K562 (cell line): ENCODE measurements around the gene MAPKAPK3. TPM values are rescaled to one million over a fixed set of nuclear protein-coding genes. Genes with fewer than 3 reads are reported as not detected.

Experiments used
- ARID3A ChIP-seq: IDR thresholded peaks from 2 replicates; pipeline ENCODE4 v1.6.1; 2012; ENCODE audit warnings: low read depth, low read length, improper control_type of control experiment, borderline replicate concordance
- FOXK1 ChIP-seq: sonication (generic); formaldehyde crosslinking; IDR thresholded peaks from 2 replicates; pipeline ENCODE4 v1.8.0; 2022; ENCODE audit warnings: missing genetic modification reagents, mild to moderate bottlenecking, borderline replicate concordance
- FOXK2 ChIP-seq, 2 experiments: fragments of 450-650 bp; IDR thresholded peaks in 1 of 2; conservative IDR thresholded peaks in 1 of 2; 2 replicates each; pipeline ENCODE4 v1.6.1; 2016; ENCODE audit warnings: low read depth in 2 of 2, mild to moderate bottlenecking in 1 of 2
- GATAD2B ChIP-seq: fragments of 450-650 bp; IDR thresholded peaks from 2 replicates; pipeline ENCODE4 v1.6.1; 2017; ENCODE audit warnings: mild to moderate bottlenecking, borderline replicate concordance
- HMG20B ChIP-seq: fragments of 250-450 bp; sonication (Bioruptor Pico); IDR thresholded peaks from 2 replicates; pipeline ENCODE4 v1.5.0; 2021; ENCODE audit warnings: mild to moderate bottlenecking
- JUN ChIP-seq, 2 experiments: sonication (generic) in 1 of 2; formaldehyde crosslinking in 1 of 2; IDR thresholded peaks; 2 replicates each; pipeline versions ENCODE4 v1.6.1 to v1.8.0; 2012 to 2022; ENCODE audit warnings: borderline replicate concordance in 2 of 2, mild to moderate bottlenecking in 2 of 2, improper control_type of control experiment in 1 of 2, low read depth in 1 of 2, low read length in 1 of 2, missing genetic modification reagents in 1 of 2
- KAT8 ChIP-seq: fragments of 450-650 bp; IDR thresholded peaks from 2 replicates; pipeline ENCODE4 v1.6.1; 2016; ENCODE audit warnings: low read depth, mild to moderate bottlenecking
- KDM5B ChIP-seq: fragments of 200-600 bp; sonication (generic); IDR thresholded peaks from 2 replicates; pipeline ENCODE4 v1.6.1; 2012; ENCODE audit warnings: low read depth, mild to moderate bottlenecking, moderate library complexity, low read length, control low read depth, inconsistent platforms; ENCODE audit not compliant: insufficient replicate concordance
- POLR2H ChIP-seq: IDR thresholded peaks from 2 replicates; pipeline ENCODE4 v1.6.1; 2016; ENCODE audit warnings: missing genetic modification characterization, low read depth, mild to moderate bottlenecking, control low read depth, missing compliant biosample characterization, moderate library complexity
- RBM39 ChIP-seq: fragments of 200-400 bp; formaldehyde crosslinking; optimal IDR thresholded peaks from 2 replicates; pipeline ENCODE3; 2018; ENCODE audit warnings: low read depth, low read length
- SUPT5H ChIP-seq: fragments of 450-650 bp; IDR thresholded peaks from 2 replicates; pipeline ENCODE4 v1.6.1; 2016
- THRA ChIP-seq: fragments of 450-650 bp; IDR thresholded peaks from 2 replicates; pipeline ENCODE4 v1.6.1; 2017; ENCODE audit warnings: mild to moderate bottlenecking, moderate library complexity
- ZC3H8 ChIP-seq: fragments of 450-650 bp; IDR thresholded peaks from 2 replicates; pipeline ENCODE4 v1.6.1; 2017
- ZNF165 ChIP-seq: fragments of 250-450 bp; sonication (Bioruptor Pico); IDR thresholded peaks from 2 replicates; pipeline ENCODE4 v1.4.0; 2020; ENCODE audit warnings: borderline replicate concordance
- ZNF174 ChIP-seq: fragments of 250-450 bp; sonication (Bioruptor Pico); IDR thresholded peaks from 2 replicates; pipeline ENCODE4 v1.4.0; 2020; ENCODE audit warnings: mild to moderate bottlenecking
- ZNF407 ChIP-seq: fragments of 450-650 bp; IDR thresholded peaks from 2 replicates; pipeline ENCODE4 v1.6.1; 2016; ENCODE audit warnings: low read depth
- ZNF408 ChIP-seq: fragments of 250-450 bp; sonication (Bioruptor Pico); IDR thresholded peaks from 2 replicates; pipeline ENCODE4 v1.4.0; 2020; ENCODE audit warnings: low read depth, mild to moderate bottlenecking, moderate library complexity
- ZSCAN32 ChIP-seq: fragments of 450-650 bp; formaldehyde crosslinking; IDR thresholded peaks from 2 replicates; pipeline ENCODE4 v1.4.0; 2020; ENCODE audit warnings: mild to moderate bottlenecking, moderate library complexity
- polyA plus RNA-seq, 8 experiments: library from polyadenylated mRNA; depleted of rRNA in 4 of 8; stranded (reverse) in 5 of 8; unstranded in 3 of 8; fragments of >200 nt; fragmentation: Nextera tagmentation in 2 of 8; fragmentation: Illumina TruSeq in 1 of 8; extraction: Ambion mirVana in 2 of 8; extraction: Trizol in 1 of 8; gene quantifications; 2 replicates each; pipeline versions ENCODE4 v1.2.1 to v1.2.3, GENCODE V29; 2011 to 2014; ENCODE audit warnings: inconsistent platforms in 1 of 8, missing spikeins in 1 of 8
- total RNA-seq, 7 experiments: library from RNA; depleted of rRNA in 6 of 7; stranded (reverse); fragments of >200 nt in 6 of 7; fragmentation: Illumina TruSeq in 2 of 7; extraction: Trizol in 2 of 7; gene quantifications; 2 replicates each; pipeline versions ENCODE4 v1.2.1 to v1.2.3, GENCODE V29; 2011 to 2021; ENCODE audit warnings: low replicate concordance in 1 of 7

MAPKAPK3 gene
- total and polyA plus RNA-seq, 9 of the 15 experiments (the other 6 are each of a cell fraction or from before 2014, with no cell fraction given): 8.0 to 56.4 (median 41.2) TPM

GRCh38 chr3:50600141-50600753, 16.7 kb upstream of the MAPKAPK3 start (continued):
- TF ChIP-seq ZNF407 (no peak), HMG20B (CRISPR knock-in tag) (no peak), ZNF165 (CRISPR knock-in tag) (no peak), ARID3A (no peak), GATAD2B (no peak; the same call in 1 of the 2 replicates), ZNF408 (CRISPR knock-in tag) (no peak), ZSCAN32 (no peak), SUPT5H (no peak), KAT8 (no peak), POLR2H (no peak), KDM5B (no peak), ZC3H8 (no peak), THRA (no peak), RBM39 (peak; percentile 65), FOXK1 (CRISPR knock-in tag) (no peak), FOXK2 (conservative IDR thresholded peaks at IDR 0.05 in 1 of 2, IDR thresholded peaks at IDR 0.05 in 1 of 2; ENCODE audit: low read depth in 2 of 2) (no peak), JUN (IDR thresholded peaks at IDR 0.05; ENCODE audit: borderline replicate concordance, low read depth, low read length) (no peak), JUN (CRISPR knock-in tag; IDR thresholded peaks at IDR 0.05; ENCODE audit: borderline replicate concordance) (no peak), ZNF174 (CRISPR knock-in tag) (no peak)
